GM12878 (cell line): ENCODE results near the gene PTPRJ. TPM values are rescaled to one million over a fixed set of nuclear protein-coding genes. Genes with fewer than 3 reads are reported as not detected.

ENCODE experiments used
- ATAC-seq: fragments of 200-7000 bp; cut with Tn5 transposase; 3 replicates; pipeline ENCODE4 v1.9.1; 2020; ENCODE audit warnings: mild to moderate bottlenecking, moderate library complexity
- BruUV-seq: library from RNA; stranded (reverse); fragments of 400-500 nt; replicated peaks from 2 replicates; lab custom pipeline; 2021; lab: Mats Ljungman, UMichigan
- CTCF ChIA-PET: fragments of 300-600 bp; sonication (Branson Sonifier 250); formaldehyde crosslinking; extraction: SDS; loops from one replicate; lab custom pipeline; 2021; ENCODE audit warnings: inconsistent platforms; lab: Yijun Ruan, JAX
- POLR2A ChIA-PET: fragments of 350-600 bp; formaldehyde crosslinking; extraction: SDS; loops from one replicate; lab custom pipeline; 2021; ENCODE audit warnings: inconsistent platforms; lab: Charles Lee
- RAD21 ChIA-PET: fragments of 300-600 bp; sonication (Branson Sonifier 250); formaldehyde crosslinking; loops from one replicate; lab custom pipeline; 2023; ENCODE audit warnings: antibody characterized with exemption; ENCODE audit not compliant: unreplicated experiment; lab: Charles Lee
- SMC1A ChIA-PET: fragments of 300-600 bp; sonication (Branson Sonifier 250); formaldehyde crosslinking; loops from one replicate; lab custom pipeline; 2023; ENCODE audit not compliant: unreplicated experiment, uncharacterized antibody; lab: Charles Lee
- DNase-seq: peaks from one replicate; pipeline ENCODE4 v3.0.0-alpha.2; 2011; ENCODE audit warnings: low read depth, low spot score
- FAIRE-seq: peaks from 3 replicates; lab custom pipeline; 2011; peaks lifted over from hg19 to GRCh38; lab: Jason Lieb, UNC
- H2AFZ ChIP-seq: 2 replicates; pipeline ENCODE4 v1.6.0; 2011; ENCODE audit warnings: low read depth, low read length, control low read depth; ENCODE audit not compliant: control insufficient read depth
- H3K27ac ChIP-seq: 2 replicates; pipeline ENCODE4 v1.5.1; 2011; ENCODE audit warnings: control low read depth; ENCODE audit not compliant: control insufficient read depth, insufficient read depth
- H3K27me3 ChIP-seq, 2 experiments: replicated peaks in 1 of 2; 2 replicates each; pipeline versions ENCODE4 v1.6.0 to v1.6.1; 2011; ENCODE audit warnings: low read length in 1 of 2; ENCODE audit not compliant: control insufficient read depth in 2 of 2, insufficient read depth in 2 of 2
- H3K36me3 ChIP-seq, 2 experiments: 2 replicates each; pipeline ENCODE4 v1.5.1; 2011; ENCODE audit warnings: low read length in 1 of 2; ENCODE audit not compliant: control insufficient read depth in 2 of 2, insufficient read depth in 2 of 2
- H3K4me1 ChIP-seq: 2 replicates; pipeline ENCODE4 v1.6.1; 2011; ENCODE audit warnings: mild to moderate bottlenecking, low read length, moderate library complexity, mixed read lengths; ENCODE audit not compliant: control insufficient read depth, insufficient read depth
- H3K4me2 ChIP-seq: 2 replicates; pipeline ENCODE4 v1.6.0; 2011; ENCODE audit warnings: control low read depth; ENCODE audit not compliant: control insufficient read depth, insufficient read depth
- H3K4me3 ChIP-seq: fragments of 200-600 bp; sonication (generic); 2 replicates; pipeline ENCODE4 v1.5.1; 2016
- H3K79me2 ChIP-seq: 2 replicates; pipeline ENCODE4 v1.6.0; 2011; ENCODE audit warnings: low read length; ENCODE audit not compliant: control insufficient read depth, insufficient read depth
- H3K9ac ChIP-seq: 2 replicates; pipeline ENCODE4 v1.8.0; 2011; ENCODE audit warnings: low read length, control low read depth, mixed read lengths; ENCODE audit not compliant: control insufficient read depth, insufficient read depth
- H3K9me3 ChIP-seq: replicated peaks from 3 replicates; pipeline ENCODE4 v1.5.1; 2011; ENCODE audit warnings: mild to moderate bottlenecking, low read length; ENCODE audit not compliant: control insufficient read depth, insufficient read depth
- H4K20me1 ChIP-seq: 2 replicates; pipeline ENCODE4 v1.6.0; 2011; ENCODE audit not compliant: control insufficient read depth, insufficient read depth
- CEBPB ChIP-seq, 2 experiments: fragments of 150-350 bp in 1 of 2; IDR thresholded peaks; 2 replicates each; pipeline ENCODE4 v1.6.1; 2012 to 2014; ENCODE audit warnings: low read depth in 2 of 2, low read length in 2 of 2, borderline replicate concordance in 1 of 2, inconsistent platforms in 1 of 2
- HDAC6 ChIP-seq: fragments of 200-600 bp; sonication (generic); IDR thresholded peaks from one replicate; pipeline ENCODE4 v1.8.0; 2017; ENCODE audit warnings: antibody characterized with exemption; ENCODE audit not compliant: unreplicated experiment
- IKZF1 ChIP-seq: fragments of 450-650 bp; conservative IDR thresholded peaks from 2 replicates; pipeline ENCODE4 v1.6.1; 2017; ENCODE audit warnings: antibody characterized with exemption, mild to moderate bottlenecking
- KLF5 ChIP-seq: fragments of 450-650 bp; IDR thresholded peaks from 2 replicates; pipeline ENCODE4 v1.6.1; 2014; ENCODE audit warnings: mild to moderate bottlenecking; ENCODE audit not compliant: partially characterized antibody
- PAX5 ChIP-seq: IDR thresholded peaks from 2 replicates; pipeline ENCODE4 v1.6.1; 2011; ENCODE audit warnings: low read depth, low read length, borderline replicate concordance
- POLR2A ChIP-seq: IDR thresholded peaks from 2 replicates; pipeline ENCODE4 v1.6.1; 2011; ENCODE audit warnings: low read depth, mild to moderate bottlenecking, low read length
- RAD21 ChIP-seq: IDR thresholded peaks from 2 replicates; pipeline ENCODE4 v1.6.1; 2011; ENCODE audit warnings: mild to moderate bottlenecking, low read depth, low read length, moderate library complexity; ENCODE audit not compliant: insufficient read depth
- RCOR1 ChIP-seq: conservative IDR thresholded peaks from 2 replicates; pipeline ENCODE4 v1.6.1; 2012; ENCODE audit warnings: low read depth, low read length, improper control_type of control experiment
- RUNX3 ChIP-seq: IDR thresholded peaks from 2 replicates; pipeline ENCODE4 v1.6.1; 2012; ENCODE audit warnings: low read length, inconsistent platforms
- TAF1 ChIP-seq: IDR thresholded peaks from 2 replicates; pipeline ENCODE4 v1.6.1; 2011; ENCODE audit warnings: mild to moderate bottlenecking, low read depth, low read length, borderline replicate concordance
- TCF7 ChIP-seq: IDR thresholded peaks from 2 replicates; pipeline ENCODE4 v1.6.1; 2014; ENCODE audit warnings: antibody characterized with exemption, borderline replicate concordance
- ZNF24 ChIP-seq: fragments of 450-650 bp; IDR thresholded peaks from 2 replicates; pipeline ENCODE4 v1.6.1; 2017; ENCODE audit warnings: antibody characterized with exemption, mild to moderate bottlenecking
- ZNF622 ChIP-seq: fragments of 450-650 bp; IDR thresholded peaks from 2 replicates; pipeline ENCODE4 v1.6.1; 2017; ENCODE audit warnings: mild to moderate bottlenecking, inconsistent platforms
- WGBS: methylation state at CpG from one replicate; pipeline ENCODE4 v1.1.6; 2016; ENCODE audit warnings: low lambda C conversion rate; ENCODE audit not compliant: insufficient replicate concordance, insufficient coverage; ENCODE audit errors: missing lambda C conversion rate; 5-methylcytosine and 5-hydroxymethylcytosine counted together
- in situ Hi-C: fragments of 300-500 bp; cut with MboI; formaldehyde crosslinking; loops from 9 replicates; pipeline ENCODE4 v1.14.3; 2018; ENCODE audit warnings: mixed read lengths
- intact Hi-C: fragments of 100-400 bp; cut with micrococcal nuclease; formaldehyde crosslinking; loops from one replicate; pipeline ENCODE4 v1.14.2; 2022; ENCODE audit not compliant: unreplicated experiment
- polyA plus RNA-seq, 11 experiments: library from polyadenylated mRNA; depleted of rRNA in 4 of 11; unstranded in 6 of 11; stranded (reverse) in 5 of 11; fragments of >200 nt; fragmentation: Nextera tagmentation in 4 of 11; fragmentation: Illumina TruSeq in 1 of 11; extraction: Ambion mirVana in 4 of 11; extraction: Trizol in 1 of 11; gene quantifications; 1 replicate in 1 of 11; 2 replicates in 10 of 11; pipeline versions ENCODE4 v1.2.1 to v1.2.3, GENCODE V29; 2011 to 2016; ENCODE audit warnings: inconsistent platforms in 2 of 11, missing spikeins in 2 of 11, low read depth in 1 of 11
- total RNA-seq, 4 experiments: library from RNA; depleted of rRNA in 3 of 4; stranded (reverse); fragments of >200 nt in 3 of 4; fragmentation: Illumina TruSeq in 1 of 4; extraction: Trizol in 1 of 4; gene quantifications; 2 replicates each; pipeline versions ENCODE4 v1.2.1 to v1.2.3, GENCODE V29; 2013 to 2021
- TF ChIP-seq, protein P1 (sequence below): fragments of 450-650 bp; formaldehyde crosslinking; IDR thresholded peaks from 2 replicates; pipeline ENCODE4 v1.5.0; 2022; ENCODE audit warnings: mild to moderate bottlenecking, missing genetic modification characterization

Gene PTPRJ
- total and polyA plus RNA-seq, 10 of the 15 experiments (the other 5 are each of a cell fraction or from before 2014, with no cell fraction given): 0.22 to 22.4 (median 7.4) TPM

DNA sequence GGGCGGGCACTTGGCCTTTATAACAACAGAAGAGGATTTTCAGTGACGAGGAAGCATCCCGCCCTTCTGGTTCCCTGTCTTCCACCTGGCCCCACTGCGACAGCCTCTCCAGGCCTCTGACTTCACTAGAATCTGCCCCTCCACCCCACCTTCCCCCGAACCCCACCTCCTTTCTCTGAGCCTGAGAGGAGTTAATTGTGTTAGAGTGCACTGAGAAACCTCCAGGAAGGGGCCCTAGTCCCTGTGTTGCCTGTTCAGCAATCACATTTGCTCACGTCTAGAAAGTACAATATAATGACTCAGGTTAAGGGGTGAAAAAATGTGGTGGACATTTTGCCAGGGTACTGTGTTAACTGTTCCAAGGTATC lies 38.8 kb downstream of the PTPRJ start:
- WGBS: 79% methylated on average over 5 of the region's 6 CpGs
- H3K36me3 ChIP-seq: no peaks in the 10 kb centered on the region
- BruUV-seq: no TSS peak
- no peak for DNase-seq
- peak overlapping the region; percentile 51 for H2AFZ ChIP-seq
- no peaks in the 10 kb centered on the region for H4K20me1 ChIP-seq
- ChIA-PET SMC1A (interaction anchor here (1.8 to 2.9 kb wide), 4 partner anchors 10 to 84 kb away, joined by 8 to 12 read pairs (median 11); no protein-coding TSS in a partner anchor), RAD21 (interaction anchor here (1.3 to 2.8 kb wide), 3 partner anchors 21 to 89 kb away, joined by 6 to 19 read pairs (median 12); no protein-coding TSS in a partner anchor), POLR2A (no interaction called here), CTCF (interaction anchor here (1.4 to 3.0 kb wide), 5 partner anchors 13 to 165 kb away, joined by 3 to 14 read pairs (median 6); no protein-coding TSS in a partner anchor)
- peak; percentile 33 for ATAC-seq
- peak overlapping the region; percentile 88 for H3K27ac ChIP-seq
- H3K4me3 ChIP-seq: peak overlapping the region; percentile 50; the same call in 1 of the 2 replicates
- in situ Hi-C loops: no loop called here
- intact Hi-C loops: no loop called here
- TF ChIP-seq PAX5: no peak
- TF ChIP-seq IKZF1: no peak
- TF ChIP-seq RUNX3: peak; percentile 34
- TF ChIP-seq TAF1: peak; percentile 11; the same call in 1 of the 2 replicates
- TF ChIP-seq POLR2A: peak; percentile 58
- TF ChIP-seq RAD21: 0 out of 2 replicates have a peak, but pooled peaks have one; percentile 14
- H3K9me3 ChIP-seq: no peaks in the 10 kb centered on the region; the same call in 2 of the 3 replicates
- H3K4me1 ChIP-seq: peaks cover 66% of the 10 kb centered on the region
- FAIRE-seq: no peak
- no peaks in the 10 kb centered on the region for H3K27me3 ChIP-seq
- peak overlapping the region; percentile 59 for H3K9ac ChIP-seq
- peak overlapping the region; percentile 70 for H3K4me2 ChIP-seq
- peaks cover 35% of the 10 kb centered on the region for H3K79me2 ChIP-seq

DNA sequence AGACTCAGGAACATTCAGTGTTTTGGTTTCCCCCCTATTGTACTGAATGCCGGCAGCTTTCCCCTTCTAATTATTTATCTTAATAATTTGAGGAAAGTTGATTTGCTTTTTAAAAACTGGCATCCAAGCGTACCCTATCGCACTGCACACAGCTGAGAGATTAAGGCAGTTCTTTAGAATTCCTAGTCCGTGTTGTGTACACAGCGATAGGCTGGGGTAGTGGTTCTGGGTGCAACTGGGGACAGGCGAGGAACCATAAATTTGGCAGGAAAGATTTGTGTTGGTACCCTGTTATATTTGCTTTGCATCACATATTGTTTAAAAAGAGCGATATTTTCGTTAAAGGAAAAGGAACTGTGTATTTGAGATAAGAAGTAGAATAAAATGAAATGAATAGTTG lies 39.2 kb downstream of the PTPRJ start:
- Histone ChIP-seq H3K79me2 (peaks cover 33% of the 10 kb centered on the region), H4K20me1 (no peaks in the 10 kb centered on the region), H3K4me1 (peaks cover 66% of the 10 kb centered on the region), H3K4me2 (peak overlapping the region; percentile 70), H3K27ac (peak overlapping the region; percentile 88), H3K36me3 (no peaks in the 10 kb centered on the region), H2AFZ (peak overlapping the region; percentile 51), H3K27me3 (no peaks in the 10 kb centered on the region), H3K9ac (peak overlapping the region; percentile 55), H3K9me3 (no peaks in the 10 kb centered on the region; the same call in 2 of the 3 replicates), H3K4me3 (peak overlapping the region; percentile 42)
- no peak for ATAC-seq
- no peak for DNase-seq
- no TSS peak for BruUV-seq
- RAD21 ChIA-PET: interaction anchor here (1.3 to 2.8 kb wide), 4 partner anchors 21 to 89 kb away, joined by 6 to 19 read pairs (median 10); no protein-coding TSS in a partner anchor
- POLR2A ChIA-PET: interaction anchor here (1.3 kb wide), 1 partner anchor 13 kb away, joined by 3 read pairs; no protein-coding TSS in a partner anchor
- SMC1A ChIA-PET: interaction anchor here (1.1 to 2.9 kb wide), 10 partner anchors 13 to 91 kb away, joined by 3 to 12 read pairs (median 4); no protein-coding TSS in a partner anchor
- in situ Hi-C loops: no loop called here
- 94% methylated on average over 8 of the region's 8 CpGs for WGBS
- CTCF ChIA-PET: interaction anchor here (1.1 to 3.0 kb wide), 5 partner anchors 55 to 166 kb away, joined by 4 to 14 read pairs (median 6); no protein-coding TSS in a partner anchor
- intact Hi-C loops: no loop called here
- FAIRE-seq: no peak
- 0 out of 2 replicates have a peak, but pooled peaks have one; percentile 2 for TF ChIP-seq POLR2A
- TF ChIP-seq CEBPB (IDR thresholded peaks at IDR 0.05; ENCODE audit: borderline replicate concordance in 1 of 2, low read depth in 2 of 2, low read length in 2 of 2): 0 out of 4 replicates have a peak, but pooled peaks of 1 of the 2 experiments have one; percentile 27
- TF ChIP-seq HDAC6: no peak
- TF ChIP-seq RCOR1: no peak
- TF ChIP-seq, protein P1, sequence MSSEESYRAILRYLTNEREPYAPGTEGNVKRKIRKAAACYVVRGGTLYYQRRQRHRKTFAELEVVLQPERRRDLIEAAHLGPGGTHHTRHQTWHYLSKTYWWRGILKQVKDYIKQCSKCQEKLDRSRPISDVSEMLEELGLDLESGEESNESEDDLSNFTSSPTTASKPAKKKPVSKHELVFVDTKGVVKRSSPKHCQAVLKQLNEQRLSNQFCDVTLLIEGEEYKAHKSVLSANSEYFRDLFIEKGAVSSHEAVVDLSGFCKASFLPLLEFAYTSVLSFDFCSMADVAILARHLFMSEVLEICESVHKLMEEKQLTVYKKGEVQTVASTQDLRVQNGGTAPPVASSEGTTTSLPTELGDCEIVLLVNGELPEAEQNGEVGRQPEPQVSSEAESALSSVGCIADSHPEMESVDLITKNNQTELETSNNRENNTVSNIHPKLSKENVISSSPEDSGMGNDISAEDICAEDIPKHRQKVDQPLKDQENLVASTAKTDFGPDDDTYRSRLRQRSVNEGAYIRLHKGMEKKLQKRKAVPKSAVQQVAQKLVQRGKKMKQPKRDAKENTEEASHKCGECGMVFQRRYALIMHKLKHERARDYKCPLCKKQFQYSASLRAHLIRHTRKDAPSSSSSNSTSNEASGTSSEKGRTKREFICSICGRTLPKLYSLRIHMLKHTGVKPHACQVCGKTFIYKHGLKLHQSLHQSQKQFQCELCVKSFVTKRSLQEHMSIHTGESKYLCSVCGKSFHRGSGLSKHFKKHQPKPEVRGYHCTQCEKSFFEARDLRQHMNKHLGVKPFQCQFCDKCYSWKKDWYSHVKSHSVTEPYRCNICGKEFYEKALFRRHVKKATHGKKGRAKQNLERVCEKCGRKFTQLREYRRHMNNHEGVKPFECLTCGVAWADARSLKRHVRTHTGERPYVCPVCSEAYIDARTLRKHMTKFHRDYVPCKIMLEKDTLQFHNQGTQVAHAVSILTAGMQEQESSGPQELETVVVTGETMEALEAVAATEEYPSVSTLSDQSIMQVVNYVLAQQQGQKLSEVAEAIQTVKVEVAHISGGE (CRISPR knock-in tag): no peak
- no peak for TF ChIP-seq TCF7
- TF ChIP-seq ZNF24: no peak
- TF ChIP-seq ZNF622: no peak
- TF ChIP-seq KLF5: no peak
- no peak for TF ChIP-seq RUNX3
